ENCODE results near the gene ACRBP. TPM values are rescaled to one million over a fixed set of nuclear protein-coding genes. Genes with fewer than 3 reads are reported as not detected.
A peak's percentile ranks its signal among the peaks of the same experiment; 100 is the strongest.

Gene ACRBP
- polyA plus RNA-seq, 5 donors = 5.5 to 7.4 (median 6.5) TPM

- no peak for DNase-seq
Observed at GRCh38 chr12:6650832-6651231, 3.6 kb upstream of the ACRBP start.

DNA sequence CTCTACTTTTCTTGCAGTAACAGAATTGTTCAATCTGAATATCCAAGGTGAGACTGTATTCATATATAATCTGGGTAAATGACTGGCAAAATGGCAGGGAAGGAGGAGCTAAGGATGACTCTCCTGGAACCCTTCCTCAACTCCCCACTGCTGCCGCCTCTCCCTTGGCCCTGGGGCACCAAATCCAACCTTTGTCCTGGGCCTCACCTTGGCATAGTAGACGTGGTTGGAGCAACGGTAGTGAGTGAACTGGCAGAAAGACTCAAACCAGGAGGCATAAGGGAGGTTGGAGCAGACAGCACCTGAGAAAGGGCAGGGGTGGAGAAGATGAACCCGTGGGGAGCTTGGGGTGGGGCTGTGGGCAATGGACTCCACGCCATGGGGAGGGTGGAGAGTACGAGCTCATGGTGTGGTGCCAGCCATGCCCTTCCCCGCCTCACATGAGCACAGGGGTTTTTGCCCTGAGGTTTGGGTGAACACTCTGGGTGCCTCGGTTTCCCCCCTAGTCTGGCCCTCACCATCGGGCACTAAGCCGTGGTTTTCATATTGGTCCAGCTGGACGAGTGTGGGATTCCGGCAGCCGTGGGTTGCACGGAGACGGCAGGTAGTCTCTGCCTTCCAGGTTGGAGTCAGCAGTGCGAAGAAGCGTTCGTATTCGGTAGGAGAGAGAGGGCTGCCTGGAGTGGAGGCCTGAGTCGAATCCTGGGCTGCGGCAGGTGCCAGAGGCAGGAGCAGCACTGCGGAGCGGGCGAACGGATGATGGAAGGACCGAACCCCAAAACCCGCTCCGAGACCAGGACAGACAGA is 753 bp downstream of the ACRBP start:
- no peak for DNase-seq

DNA sequence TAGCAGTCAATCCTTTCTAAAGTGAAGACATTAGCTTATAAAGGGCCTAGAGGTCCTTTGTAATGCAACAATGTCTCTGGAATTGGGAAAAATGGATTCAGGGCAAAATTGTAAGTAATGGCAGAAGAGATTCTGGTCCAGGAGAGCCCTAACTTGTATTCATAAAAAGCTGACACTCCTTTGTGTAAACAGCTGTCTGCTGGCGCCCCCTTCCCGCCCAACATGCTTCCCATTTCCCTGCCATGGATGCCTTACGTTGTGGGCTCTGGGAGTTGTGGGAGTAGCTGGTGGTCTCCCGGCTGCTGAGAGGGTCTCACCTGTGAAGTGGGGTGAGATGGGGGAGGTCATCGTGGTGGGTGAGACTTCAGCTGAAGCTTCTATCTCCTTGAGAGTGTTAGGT is 2.3 kb downstream of the ACRBP start:
- no peak for DNase-seq

DNA sequence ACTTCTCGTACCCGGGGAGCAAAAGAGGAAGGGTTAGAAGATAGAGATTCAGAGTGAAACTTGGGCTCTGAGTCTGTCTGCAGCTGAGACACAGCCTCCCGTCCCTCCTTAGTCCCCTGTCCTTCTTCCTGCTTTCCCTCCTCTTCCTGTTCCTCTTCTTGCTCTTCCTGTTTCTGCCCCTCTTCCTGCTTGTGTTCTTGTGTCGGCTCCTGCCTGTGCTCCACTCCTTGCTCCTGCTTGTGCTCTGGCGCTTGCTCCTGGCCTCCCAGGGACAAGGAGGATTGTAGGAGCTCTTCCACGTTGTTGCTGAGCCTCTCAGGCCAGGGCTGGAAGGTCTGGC is 3.0 kb downstream of the ACRBP start:
- no peak for DNase-seq

- no peak for DNase-seq
Observed at GRCh38 chr12:6643569-6644256, 3.5 kb downstream of the ACRBP start.

GRCh38 chr12:6641131-6641530 is 6.1 kb downstream of the ACRBP start:
- no peak for DNase-seq

GRCh38 chr12:6640497-6640896 is 6.7 kb downstream of the ACRBP start:
- no peak for DNase-seq

GRCh38 chr12:6639151-6639801 is 8.0 kb downstream of the ACRBP start:
- DNase-seq = no peak

DNA sequence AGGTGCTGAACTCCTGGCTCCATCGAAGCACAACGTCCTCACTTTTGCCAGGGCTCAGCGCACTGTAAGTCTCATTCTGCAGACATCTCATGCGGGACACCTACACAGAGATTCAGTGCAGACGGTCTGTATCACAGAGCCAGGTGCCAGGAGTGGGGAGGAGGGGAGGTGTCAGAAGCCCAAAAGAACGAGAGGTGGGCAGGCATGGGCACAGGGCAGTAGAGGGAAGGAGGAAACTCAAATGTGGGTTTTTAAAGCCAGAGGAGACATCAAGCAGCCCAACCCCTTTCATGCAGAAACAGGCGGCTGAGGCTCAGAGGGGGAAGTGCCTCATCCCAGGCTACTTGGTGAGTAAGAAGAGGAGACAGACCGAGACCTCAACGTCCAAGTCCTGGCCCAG is 8.9 kb downstream of the ACRBP start:
- DNase-seq = no peak

DNA sequence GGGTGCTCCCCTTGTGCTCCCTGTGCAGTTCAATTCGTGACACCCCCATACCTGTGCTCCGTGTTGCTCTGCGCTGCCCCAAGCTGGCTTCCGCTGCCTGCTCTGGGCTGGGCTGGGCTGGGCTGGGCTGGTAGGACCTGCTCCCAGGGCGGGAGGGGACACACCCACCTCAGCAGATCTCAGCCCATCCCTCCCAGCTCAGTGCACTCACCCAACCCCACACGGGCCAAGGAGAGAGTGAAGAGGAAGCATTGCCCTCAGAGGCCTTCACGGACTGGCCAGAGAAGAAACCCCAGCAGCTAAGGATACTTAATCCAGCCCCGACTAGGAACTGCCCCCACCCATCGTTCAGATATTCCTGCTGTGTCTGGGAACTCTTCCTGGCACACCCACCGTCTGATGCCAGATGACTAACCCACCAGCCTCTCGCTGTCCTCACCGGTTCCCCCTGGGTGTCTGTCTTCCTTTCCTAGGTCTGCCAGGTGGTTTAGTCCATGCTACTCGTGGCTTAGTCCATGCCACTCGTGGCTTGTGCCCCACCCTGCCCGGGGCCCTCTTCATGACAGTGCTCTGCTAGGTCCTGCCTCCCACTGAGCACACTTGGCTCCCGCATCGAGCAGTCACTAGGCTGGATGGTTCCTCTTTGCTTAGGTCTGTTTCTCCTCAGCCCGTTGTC is 11.2 kb downstream of the ACRBP start, which contains the start of gene LPAR5:
TSS of gene LPAR5 (minus strand) at position 104 of the 676 bp plus-strand sequence. CDS start 14,711 bp downstream, outside the sequence.
- no peak for DNase-seq

- DNase-seq = no peak
Observed at GRCh38 chr12:6635375-6635855, 11.8 kb downstream of the ACRBP start.

- DNase-seq = no peak
Observed at GRCh38 chr12:6632026-6632983, 14.9 kb downstream of the ACRBP start.

DNA sequence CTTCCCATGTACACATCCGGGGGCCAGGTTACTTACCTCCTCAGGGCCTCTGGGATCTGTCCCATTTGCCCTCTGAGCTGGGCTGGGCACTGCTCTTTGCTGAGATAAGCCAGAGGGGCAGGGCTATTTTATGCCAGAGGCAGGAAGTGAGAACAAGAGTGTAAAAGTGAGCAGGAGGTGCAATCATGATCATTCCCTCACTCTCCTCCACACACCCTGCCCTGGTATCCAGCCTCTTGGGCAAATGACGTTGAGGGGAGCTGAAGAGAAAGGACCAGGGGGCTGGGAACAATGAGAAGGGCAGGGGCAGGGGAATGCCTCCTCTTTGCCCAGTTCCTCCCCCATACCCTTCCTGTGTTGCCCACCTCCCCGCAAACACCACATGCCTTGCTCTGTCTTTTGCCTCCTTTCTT is 15.7 kb downstream of the ACRBP start:
- DNase-seq = no peak

DNA sequence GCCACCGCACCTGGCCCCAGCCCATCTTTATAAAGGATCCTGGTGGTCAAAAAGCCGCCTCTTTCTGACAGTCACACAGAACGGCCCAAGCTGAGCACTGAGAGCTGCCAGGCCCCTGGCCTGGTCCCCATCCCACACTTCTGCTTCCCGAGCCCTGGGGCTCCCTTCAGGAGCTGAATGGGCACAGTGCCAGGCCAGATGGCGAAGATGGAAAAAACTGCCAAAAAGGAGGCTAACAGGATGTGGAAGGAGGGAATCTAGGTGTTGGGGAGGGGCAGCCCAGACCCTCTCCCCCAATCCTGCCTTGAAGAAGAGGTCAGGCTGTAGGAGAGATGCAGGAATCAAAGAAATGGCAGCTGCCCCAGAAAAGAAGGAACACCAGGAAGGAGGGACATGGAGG is 16.5 kb downstream of the ACRBP start:
- no peak for DNase-seq

DNA sequence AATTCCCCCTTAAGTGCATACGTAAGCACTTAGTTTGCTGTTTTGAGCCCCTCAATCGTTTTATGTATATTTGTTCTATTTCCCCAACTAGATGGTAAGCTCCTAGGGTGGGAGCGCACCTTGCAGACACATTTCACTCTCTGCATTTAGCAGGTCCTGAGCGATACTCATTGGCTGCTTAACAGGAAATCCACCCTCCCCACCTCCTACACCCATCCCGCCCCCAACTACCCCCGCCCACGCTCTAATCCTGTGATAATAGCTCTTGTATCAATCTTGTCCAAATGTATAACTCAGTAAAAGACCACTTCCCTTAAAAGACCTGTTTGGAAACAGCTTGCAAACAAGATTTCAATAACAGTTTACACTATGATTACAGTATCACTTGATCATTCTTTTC is 19.6 kb downstream of the ACRBP start:
- DNase-seq = no peak

DNA sequence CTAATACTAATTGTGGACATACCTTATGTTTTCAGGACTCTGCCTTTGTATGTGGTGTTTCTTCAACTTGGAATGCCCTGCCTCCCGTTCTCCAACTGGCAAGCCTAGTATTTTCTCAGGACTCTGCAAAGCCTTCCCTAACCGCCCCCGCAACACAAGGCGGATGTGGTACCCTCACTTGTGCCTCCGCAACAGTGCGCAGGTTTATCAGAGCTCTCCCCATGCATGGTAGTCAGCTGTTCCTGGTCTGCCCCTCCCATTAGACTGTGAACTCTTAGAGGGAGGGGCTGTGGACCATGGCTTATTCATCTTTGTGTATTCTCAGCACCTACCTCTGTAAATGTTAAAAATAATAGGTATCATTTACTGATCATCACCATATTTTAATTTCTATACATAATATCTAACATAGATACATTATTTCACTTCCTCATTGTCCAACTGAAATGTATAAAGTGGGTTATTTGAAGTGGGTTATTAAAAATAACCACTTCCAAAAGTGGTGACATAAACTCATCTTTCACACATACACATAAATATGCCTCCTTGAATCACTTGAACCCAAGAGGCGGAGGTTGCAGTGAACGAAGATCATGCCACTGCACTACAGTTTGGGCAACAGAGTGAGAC is 20.5 kb downstream of the ACRBP start:
- no peak for DNase-seq

DNA sequence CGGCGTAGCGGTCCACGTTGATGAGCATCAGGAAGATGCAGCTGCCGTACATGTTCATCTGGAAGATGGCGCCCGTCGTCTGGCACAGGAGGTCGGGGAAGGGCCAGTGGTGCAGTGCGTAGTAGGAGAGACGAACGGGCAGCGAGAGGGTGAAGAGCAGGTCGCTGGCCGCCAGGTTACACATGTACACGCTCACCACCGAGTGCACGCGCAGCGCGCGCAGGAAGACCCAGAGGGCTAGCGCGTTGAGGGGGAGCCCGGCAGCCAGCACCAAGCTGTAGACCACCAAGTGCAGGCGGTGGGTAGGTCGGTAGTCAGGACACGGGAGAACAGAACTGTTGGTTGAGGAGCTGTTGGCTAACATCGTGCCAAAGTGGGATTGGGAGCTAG is 26.4 kb downstream of the ACRBP start:
- DNase-seq = no peak

- DNase-seq = no peak
Observed at GRCh38 chr12:6620137-6620884, 26.9 kb downstream of the ACRBP start.

- DNase-seq = peak; percentile 83 to 89
Observed at GRCh38 chr12:6618483-6619225, 28.6 kb downstream of the ACRBP start.
